GM19025 (cell line): ENCODE results near the gene HSD17B12.
A peak's percentile ranks its signal among the peaks of the same experiment; 100 is the strongest.
"Not testable (repeated sequence)": the region's sequence is repeated elsewhere in the genome, so short reads cannot be mapped to it uniquely, and the experiment has no call there.

Source experiments
- ATAC-seq: cut with Tn5 transposase; IDR thresholded peaks from one replicate; pipeline ENCODE4 v1.9.1; 2021; ENCODE audit warnings: mild to moderate bottlenecking, low read depth, moderate library complexity; ENCODE audit not compliant: unreplicated experiment

HSD17B12 gene

GRCh38 chr11:43680521-43681400 is at the start of gene HSD17B12:
HSD17B12 (plus strand) TSS chr11:43680738; CDS start chr11:43680828, 90 bp downstream.
- ATAC-seq: peak; percentile 98

GRCh38 chr11:43631732-43632131 is 48.8 kb upstream of the HSD17B12 start:
- no peak for ATAC-seq

GRCh38 chr11:43632181-43632580 is 48.4 kb upstream of the HSD17B12 start:
- no peak for ATAC-seq

- ATAC-seq: no peak
Observed at GRCh38 chr11:43638717-43639116, 41.8 kb upstream of the HSD17B12 start.

- no peak for ATAC-seq
Observed at GRCh38 chr11:43639224-43639623, 41.3 kb upstream of the HSD17B12 start.

- ATAC-seq: no peak
Observed at GRCh38 chr11:43639920-43640319, 40.6 kb upstream of the HSD17B12 start.

- ATAC-seq: peak; percentile 100
Observed at GRCh38 chr11:43643898-43644620, 36.5 kb upstream of the HSD17B12 start.

GRCh38 chr11:43644621-43645299 is 35.8 kb upstream of the HSD17B12 start:
- ATAC-seq: no peak

- no peak for ATAC-seq
Observed at GRCh38 chr11:43646767-43647166, 33.8 kb upstream of the HSD17B12 start.

GRCh38 chr11:43648888-43649287 is 31.6 kb upstream of the HSD17B12 start:
- no peak for ATAC-seq

GRCh38 chr11:43649501-43649900 is 31.0 kb upstream of the HSD17B12 start:
- ATAC-seq: no peak

GRCh38 chr11:43649921-43650320 is 30.6 kb upstream of the HSD17B12 start:
- no peak for ATAC-seq

GRCh38 chr11:43663018-43663417 is 17.5 kb upstream of the HSD17B12 start:
- ATAC-seq: not testable (repeated sequence)

GRCh38 chr11:43664295-43664694 is 16.2 kb upstream of the HSD17B12 start:
- ATAC-seq: no peak

- not testable (repeated sequence) for ATAC-seq
Observed at GRCh38 chr11:43671284-43671683, 9.3 kb upstream of the HSD17B12 start.

GRCh38 chr11:43674560-43674959 is 6.0 kb upstream of the HSD17B12 start:
- no peak for ATAC-seq

GRCh38 chr11:43676933-43677332 is 3.6 kb upstream of the HSD17B12 start:
- no peak for ATAC-seq

- no peak for ATAC-seq
Observed at GRCh38 chr11:43681401-43681942, 934 bp downstream of the HSD17B12 start.

GRCh38 chr11:43682081-43682480 is 1.5 kb downstream of the HSD17B12 start:
- ATAC-seq: not testable (repeated sequence)

GRCh38 chr11:43685440-43685839 is 4.9 kb downstream of the HSD17B12 start:
- ATAC-seq: no peak

GRCh38 chr11:43686207-43686606 is 5.7 kb downstream of the HSD17B12 start:
- ATAC-seq: no peak
